ENCODE results near the gene SLC44A4.

SLC44A4 gene

GRCh38 chr6:31919624-31920303, 41.0 kb upstream of the SLC44A4 start:
- no peak overlapping the region for H3K9ac ChIP-seq (ENCODE audit: low read depth, low read length)
- H3K27ac ChIP-seq (ENCODE audit: low read length) = no peak overlapping the region
- no peaks in the 10 kb centered on the region for H3K79me2 ChIP-seq (ENCODE audit: insufficient read depth, low read length)
- no peaks in the 10 kb centered on the region for H4K20me1 ChIP-seq (ENCODE audit: insufficient read depth, low read length)
- H3K27me3 ChIP-seq (ENCODE audit: insufficient read depth, low read length, poor library complexity) = no peaks in the 10 kb centered on the region
- no peaks in the 10 kb centered on the region for H3K9me3 ChIP-seq (ENCODE audit: insufficient read depth, low read length, severe bottlenecking)
- no peaks in the 10 kb centered on the region for H3K36me3 ChIP-seq (ENCODE audit: insufficient read depth, low read length)
- H2AFZ ChIP-seq (ENCODE audit: low read depth, low read length) = no peak overlapping the region
- H3K4me3 ChIP-seq (ENCODE audit: low read depth in 1 of 2, low read length in 2 of 2) = no peak overlapping the region
- H3K4me1 ChIP-seq (ENCODE audit: insufficient read depth, low read length) = no peaks in the 10 kb centered on the region
- DNase-seq (no peak), ATAC-seq (ENCODE audit: insufficient read depth, low read depth) (no peak)
- no peak overlapping the region for H3K4me2 ChIP-seq (ENCODE audit: insufficient read depth, low read length)
- TF ChIP-seq EZH2 (IDR thresholded peaks at IDR 0.05; ENCODE audit: borderline replicate concordance, low read depth, low read length, severe bottlenecking) = no peak

- DNase-seq (no peak), ATAC-seq (ENCODE audit: insufficient read depth, low read depth) (no peak; the same call in 2 of the 3 replicates)
- H2AFZ ChIP-seq (ENCODE audit: low read depth, low read length) = no peak overlapping the region
- no peaks in the 10 kb centered on the region for H4K20me1 ChIP-seq (ENCODE audit: insufficient read depth, low read length)
- TF ChIP-seq CTCF (IDR thresholded peaks at IDR 0.05; ENCODE audit: borderline replicate concordance, extremely low read depth, low read length, poor library complexity, severe bottlenecking) (no peak), EZH2 (IDR thresholded peaks at IDR 0.05; ENCODE audit: borderline replicate concordance, low read depth, low read length, severe bottlenecking) (no peak)
- H3K9ac ChIP-seq (ENCODE audit: low read depth, low read length) = no peak overlapping the region
- no peaks in the 10 kb centered on the region for H3K27me3 ChIP-seq (ENCODE audit: insufficient read depth, low read length, poor library complexity)
- no peaks in the 10 kb centered on the region for H3K79me2 ChIP-seq (ENCODE audit: insufficient read depth, low read length)
- H3K36me3 ChIP-seq (ENCODE audit: insufficient read depth, low read length) = no peaks in the 10 kb centered on the region
- H3K9me3 ChIP-seq (ENCODE audit: insufficient read depth, low read length, severe bottlenecking) = no peaks in the 10 kb centered on the region
- no peaks in the 10 kb centered on the region for H3K4me1 ChIP-seq (ENCODE audit: insufficient read depth, low read length)
- no peak overlapping the region for H3K27ac ChIP-seq (ENCODE audit: low read length)
- no peak overlapping the region for H3K4me2 ChIP-seq (ENCODE audit: insufficient read depth, low read length)
- no peak overlapping the region for H3K4me3 ChIP-seq (ENCODE audit: low read depth in 1 of 2, low read length in 2 of 2)
Measured at GRCh38 chr6:31918069-31918720, 39.4 kb upstream of the SLC44A4 start.

- no peak for ATAC-seq (ENCODE audit: insufficient read depth, low read depth)
- H4K20me1 ChIP-seq (ENCODE audit: insufficient read depth, low read length) = no peaks in the 10 kb centered on the region
- H3K9me3 ChIP-seq (ENCODE audit: insufficient read depth, low read length, severe bottlenecking) = no peaks in the 10 kb centered on the region
- no peaks in the 10 kb centered on the region for H3K27me3 ChIP-seq (ENCODE audit: insufficient read depth, low read length, poor library complexity)
- no peak overlapping the region for H3K9ac ChIP-seq (ENCODE audit: low read depth, low read length)
- no peak overlapping the region for H3K4me3 ChIP-seq (ENCODE audit: low read depth in 1 of 2, low read length in 2 of 2)
- no peak overlapping the region for H3K27ac ChIP-seq (ENCODE audit: low read length)
- no peak overlapping the region for H2AFZ ChIP-seq (ENCODE audit: low read depth, low read length)
- TF ChIP-seq CTCF (IDR thresholded peaks at IDR 0.05; ENCODE audit: borderline replicate concordance, extremely low read depth, low read length, poor library complexity, severe bottlenecking) (no peak), EZH2 (IDR thresholded peaks at IDR 0.05; ENCODE audit: borderline replicate concordance, low read depth, low read length, severe bottlenecking) (no peak)
- H3K4me1 ChIP-seq (ENCODE audit: insufficient read depth, low read length) = no peaks in the 10 kb centered on the region
- no peak for DNase-seq
- no peak overlapping the region for H3K4me2 ChIP-seq (ENCODE audit: insufficient read depth, low read length)
- H3K36me3 ChIP-seq (ENCODE audit: insufficient read depth, low read length) = no peaks in the 10 kb centered on the region
- H3K79me2 ChIP-seq (ENCODE audit: insufficient read depth, low read length) = no peaks in the 10 kb centered on the region
Measured at GRCh38 chr6:31915756-31916155, 37.0 kb upstream of the SLC44A4 start.

- Histone ChIP-seq H3K36me3 (ENCODE audit: insufficient read depth, low read length) (no peaks in the 10 kb centered on the region), H3K4me3 (ENCODE audit: low read depth in 1 of 2, low read length in 2 of 2) (no peak overlapping the region), H3K27me3 (ENCODE audit: insufficient read depth, low read length, poor library complexity) (no peaks in the 10 kb centered on the region), H3K9ac (ENCODE audit: low read depth, low read length) (no peak overlapping the region), H3K27ac (ENCODE audit: low read length) (no peak overlapping the region), H4K20me1 (ENCODE audit: insufficient read depth, low read length) (no peaks in the 10 kb centered on the region), H3K79me2 (ENCODE audit: insufficient read depth, low read length) (no peaks in the 10 kb centered on the region), H2AFZ (ENCODE audit: low read depth, low read length) (no peak overlapping the region), H3K4me2 (ENCODE audit: insufficient read depth, low read length) (no peak overlapping the region), H3K9me3 (ENCODE audit: insufficient read depth, low read length, severe bottlenecking) (no peaks in the 10 kb centered on the region), H3K4me1 (ENCODE audit: insufficient read depth, low read length) (no peaks in the 10 kb centered on the region)
- DNase-seq (no peak), ATAC-seq (ENCODE audit: insufficient read depth, low read depth) (no peak)
- TF ChIP-seq EZH2 (IDR thresholded peaks at IDR 0.05; ENCODE audit: borderline replicate concordance, low read depth, low read length, severe bottlenecking) = no peak
- TF ChIP-seq CTCF (IDR thresholded peaks at IDR 0.05; ENCODE audit: borderline replicate concordance, extremely low read depth, low read length, poor library complexity, severe bottlenecking) = no peak
Measured at GRCh38 chr6:31915351-31915750, 36.6 kb upstream of the SLC44A4 start.

Data from DND-41 (cell line).